IPS-18a (cell line): ENCODE data around the gene CCDC73.
"Not testable (repeated sequence)": the region's sequence is repeated elsewhere in the genome, so short reads cannot be mapped to it uniquely, and the experiment has no call there.

ENCODE experiments used
- H3K27ac ChIP-seq: one replicate; pipeline ENCODE4 v1.5.1; 2013; ENCODE audit warnings: low read length
- H3K27me3 ChIP-seq: one replicate; pipeline ENCODE4 v1.6.1; 2013; ENCODE audit warnings: mild to moderate bottlenecking, low read length; ENCODE audit not compliant: control insufficient read depth, insufficient read depth
- H3K36me3 ChIP-seq: one replicate; pipeline ENCODE4 v1.6.1; 2013; ENCODE audit warnings: low read depth, low read length; ENCODE audit not compliant: control insufficient read depth
- H3K4me1 ChIP-seq: one replicate; pipeline ENCODE4 v1.6.1; 2013; ENCODE audit warnings: low read depth, low read length; ENCODE audit not compliant: control insufficient read depth
- H3K4me3 ChIP-seq: one replicate; pipeline ENCODE4 v1.5.1; 2013; ENCODE audit warnings: low read length
- H3K9ac ChIP-seq: one replicate; pipeline ENCODE4 v1.6.1; 2013; ENCODE audit warnings: mild to moderate bottlenecking, low read length, moderate library complexity
- H3K9me3 ChIP-seq: one replicate; pipeline ENCODE4 v1.6.1; 2013; ENCODE audit warnings: low read depth, low read length; ENCODE audit not compliant: control insufficient read depth

The CCDC73 gene

DNA sequence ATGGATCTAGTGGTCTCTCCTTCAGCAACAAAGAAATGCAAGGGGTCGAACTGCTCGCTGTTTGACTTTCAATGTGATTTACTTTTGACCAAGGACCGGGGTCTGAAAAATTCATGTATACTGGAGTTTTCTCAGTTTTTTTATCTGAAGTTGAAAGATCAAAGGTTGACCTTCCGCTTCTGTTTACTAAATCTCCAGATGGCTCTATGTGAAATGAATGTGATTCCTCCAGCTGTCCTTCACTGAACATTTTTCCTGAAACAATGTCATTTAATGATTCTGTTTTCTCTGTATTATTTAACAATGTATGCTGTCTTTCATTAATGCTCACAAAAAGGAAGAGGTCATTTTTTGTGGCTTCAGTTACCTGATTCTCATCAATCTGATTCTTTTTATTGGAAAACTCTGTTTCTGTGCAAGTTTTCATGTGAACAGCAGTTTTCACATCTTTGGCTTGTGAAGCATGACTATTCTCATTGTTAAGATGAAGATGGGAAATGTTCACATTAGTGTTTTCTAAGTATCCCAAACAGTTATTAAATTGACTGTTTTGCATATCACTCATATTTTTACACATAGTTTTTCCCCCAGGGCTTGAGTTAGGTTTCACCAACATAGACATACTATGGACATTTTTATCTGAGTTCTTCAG, 180.8 kb downstream of the CCDC73 start:
- Histone ChIP-seq H3K9ac (no peak overlapping the region), H3K4me3 (no peak overlapping the region), H3K27ac (no peak overlapping the region), H3K9me3 (no peaks in the 10 kb centered on the region), H3K36me3 (no peaks in the 10 kb centered on the region), H3K4me1 (no peaks in the 10 kb centered on the region), H3K27me3 (no peaks in the 10 kb centered on the region)

DNA sequence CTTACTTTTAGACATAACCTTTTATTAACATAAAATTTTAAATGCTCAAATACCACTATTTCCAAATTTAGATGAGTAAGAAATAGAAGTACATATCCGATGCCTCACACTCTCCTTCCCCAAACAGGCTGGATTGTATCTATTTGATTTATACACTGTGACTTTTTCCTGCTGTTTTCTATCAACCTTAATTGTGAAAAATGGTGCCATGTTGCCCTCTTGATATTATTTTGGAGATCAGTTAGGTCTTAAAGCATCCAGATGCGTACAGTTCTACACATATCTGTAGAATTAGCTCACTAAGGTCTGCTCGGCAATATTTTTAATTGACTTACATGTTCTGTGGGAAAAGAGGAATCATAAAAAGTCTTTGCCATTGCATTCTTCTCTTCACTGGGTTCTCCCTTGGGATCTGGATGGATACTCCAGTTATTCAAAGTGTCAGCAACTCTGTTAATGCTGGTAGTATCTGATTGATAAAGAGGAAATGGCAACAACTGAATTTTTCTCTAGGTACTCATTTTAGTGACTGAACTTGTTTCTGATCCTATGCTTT, 183.6 kb downstream of the CCDC73 start:
- no peak overlapping the region for H3K4me3 ChIP-seq
- no peaks in the 10 kb centered on the region for H3K36me3 ChIP-seq
- no peak overlapping the region for H3K27ac ChIP-seq
- no peaks in the 10 kb centered on the region for H3K27me3 ChIP-seq
- H3K9me3 ChIP-seq = no peaks in the 10 kb centered on the region
- H3K9ac ChIP-seq = no peak overlapping the region
- no peaks in the 10 kb centered on the region for H3K4me1 ChIP-seq

DNA sequence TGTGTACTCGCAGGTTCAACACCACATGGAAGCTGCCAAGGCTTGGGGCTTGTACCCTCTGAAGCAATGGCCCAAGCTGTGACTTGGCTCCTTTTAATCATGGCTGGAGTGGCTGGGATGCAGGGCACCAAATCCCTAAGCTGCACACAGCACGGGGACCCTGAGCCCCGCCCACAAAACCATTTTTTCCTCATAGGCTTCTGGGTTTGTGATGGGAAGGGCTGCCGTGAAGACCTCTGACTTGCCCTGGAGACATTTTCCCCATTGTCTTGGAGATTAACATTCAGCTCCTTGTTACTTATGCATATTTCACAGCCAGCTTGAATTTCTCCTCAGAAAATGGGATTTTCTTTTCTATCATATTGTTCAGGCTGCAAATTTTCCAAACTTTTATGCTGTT, 185.6 kb downstream of the CCDC73 start:
- H3K4me1 ChIP-seq, H3K36me3 ChIP-seq, H3K27me3 ChIP-seq, H3K9ac ChIP-seq, H3K9me3 ChIP-seq, H3K4me3 ChIP-seq, H3K27ac ChIP-seq: not testable (repeated sequence)

DNA sequence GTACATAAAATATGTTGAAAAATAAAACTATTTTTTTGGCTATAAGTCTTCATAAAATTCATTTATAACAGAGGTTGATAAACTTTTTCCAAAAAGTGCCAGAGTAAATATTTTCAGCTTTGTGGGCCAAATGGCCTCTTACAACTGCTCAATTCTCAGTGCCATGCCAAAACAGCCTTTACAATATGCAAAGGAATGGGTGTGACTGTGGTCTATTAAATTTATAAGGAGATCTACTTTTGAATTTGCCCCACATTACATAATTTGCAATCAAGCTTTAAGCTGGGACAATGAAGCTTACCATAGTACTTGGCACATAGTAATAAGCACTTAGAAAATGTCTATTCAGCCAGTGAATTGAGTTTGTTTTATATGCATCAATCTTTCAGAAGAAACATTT, 188.2 kb downstream of the CCDC73 start:
- peaks cover 33% of the 10 kb centered on the region for H3K36me3 ChIP-seq
- H3K27me3 ChIP-seq = no peaks in the 10 kb centered on the region
- H3K9ac ChIP-seq = no peak overlapping the region
- no peaks in the 10 kb centered on the region for H3K4me1 ChIP-seq
- no peaks in the 10 kb centered on the region for H3K9me3 ChIP-seq
- no peak overlapping the region for H3K27ac ChIP-seq
- H3K4me3 ChIP-seq = no peak overlapping the region

DNA sequence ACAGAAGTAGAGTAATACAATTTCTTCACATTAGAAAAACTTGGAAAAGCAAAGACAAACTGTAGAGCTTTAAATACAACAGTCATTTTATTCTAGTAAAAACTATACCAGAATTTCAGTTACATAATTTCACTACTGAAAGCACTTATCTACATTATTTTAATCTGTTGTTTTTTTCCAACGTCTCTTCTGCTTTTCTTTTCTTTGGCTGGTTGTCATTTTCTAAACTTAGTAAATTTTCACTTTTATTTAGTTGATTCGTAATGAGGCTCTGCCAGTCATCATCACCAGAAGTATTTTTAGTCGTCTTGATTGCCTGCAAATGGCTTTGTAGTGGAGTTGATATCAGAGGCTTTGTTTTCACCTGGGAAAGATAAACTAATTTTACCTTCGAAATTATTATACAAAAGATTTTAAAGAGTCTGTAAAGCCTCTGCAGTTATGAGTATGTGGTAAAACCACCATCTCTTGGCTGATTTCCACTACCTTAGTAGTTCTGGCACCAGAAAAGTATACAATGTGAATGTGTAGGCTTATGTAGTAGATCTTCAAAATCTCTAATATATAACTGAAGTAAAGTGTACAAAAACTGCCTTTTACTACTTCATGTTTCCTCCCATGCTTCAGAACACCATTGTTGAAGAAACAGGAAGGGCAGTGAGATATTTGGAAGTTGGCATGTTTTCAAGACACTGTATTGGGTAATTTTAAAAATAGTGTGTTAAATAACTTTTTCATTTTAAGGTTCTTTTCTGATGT, 191.6 kb downstream of the CCDC73 start:
- no peaks in the 10 kb centered on the region for H3K9me3 ChIP-seq
- no peak overlapping the region for H3K27ac ChIP-seq
- no peak overlapping the region for H3K4me3 ChIP-seq
- H3K4me1 ChIP-seq = peaks cover 2% of the 10 kb centered on the region
- H3K9ac ChIP-seq = no peak overlapping the region
- H3K27me3 ChIP-seq = no peaks in the 10 kb centered on the region
- H3K36me3 ChIP-seq = peaks cover 57% of the 10 kb centered on the region

- Histone ChIP-seq H3K9ac (no peak overlapping the region), H3K27me3 (no peaks in the 10 kb centered on the region), H3K27ac (no peak overlapping the region), H3K4me3 (no peak overlapping the region), H3K4me1 (peaks cover 3% of the 10 kb centered on the region), H3K36me3 (peaks cover 84% of the 10 kb centered on the region), H3K9me3 (no peaks in the 10 kb centered on the region)
Observed at GRCh38 chr11:32597921-32598320, 196.5 kb downstream of the CCDC73 start.

DNA sequence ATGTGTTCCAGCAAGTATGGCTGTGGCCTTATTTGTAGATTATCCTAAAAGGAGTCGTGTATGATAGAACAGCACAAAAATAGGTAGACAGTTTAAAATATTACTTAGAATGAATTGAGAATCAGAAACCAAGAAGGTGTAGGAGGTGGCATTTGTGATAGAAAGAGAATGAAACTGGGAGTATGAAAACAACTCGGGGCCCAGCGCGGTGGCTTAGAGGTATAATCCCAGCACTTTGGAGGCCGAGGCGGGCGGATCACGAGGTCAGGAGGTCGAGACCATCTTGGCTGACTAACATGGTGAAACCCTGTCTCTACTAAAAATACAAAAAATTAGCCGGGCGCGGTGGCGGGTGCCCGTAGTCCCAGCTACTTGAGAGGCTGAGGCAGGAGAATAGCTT, 198.3 kb downstream of the CCDC73 start:
- not testable (repeated sequence) for H3K4me3 ChIP-seq, H3K9me3 ChIP-seq, H3K4me1 ChIP-seq, H3K9ac ChIP-seq, H3K27ac ChIP-seq, H3K27me3 ChIP-seq
- H3K36me3 ChIP-seq = peaks cover 84% of the 10 kb centered on the region

- no peak overlapping the region for H3K27ac ChIP-seq
- peaks cover 3% of the 10 kb centered on the region for H3K4me1 ChIP-seq
Observed at GRCh38 chr11:32594272-32594671, 200.2 kb downstream of the CCDC73 start.

DNA sequence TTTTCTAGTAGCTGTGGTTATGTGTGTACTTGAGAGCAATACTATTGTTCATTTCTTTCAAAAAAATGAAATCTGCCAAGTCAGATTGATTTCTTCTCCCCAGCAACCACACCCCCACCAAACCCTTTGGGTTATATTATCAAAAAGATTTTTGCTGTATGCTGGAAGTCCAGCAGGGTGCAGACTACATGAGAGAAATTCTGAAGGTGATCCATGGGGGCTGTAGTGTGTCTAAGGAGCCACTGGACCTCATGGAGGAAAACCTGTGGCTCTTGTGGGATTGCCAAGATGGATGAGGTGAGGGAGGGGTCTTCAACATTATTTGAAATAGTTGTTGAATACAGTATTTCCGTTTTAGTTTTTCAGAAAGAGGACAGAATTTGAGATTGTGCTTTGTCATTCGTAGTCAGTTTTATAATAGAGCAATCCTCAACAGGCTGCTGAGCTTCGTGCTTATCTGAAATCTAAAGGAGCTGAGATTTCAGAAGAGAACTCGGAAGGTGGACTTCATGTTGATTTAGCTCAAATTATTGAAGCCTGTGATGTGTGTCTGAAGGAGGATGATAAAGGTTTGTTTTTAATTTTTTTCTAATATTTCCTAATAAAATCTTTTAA, 207.8 kb downstream of the CCDC73 start:
- Histone ChIP-seq H3K9me3 (no peaks in the 10 kb centered on the region), H3K36me3 (peaks cover 34% of the 10 kb centered on the region), H3K4me1 (peaks cover 8% of the 10 kb centered on the region), H3K4me3 (no peak overlapping the region), H3K27ac (no peak overlapping the region), H3K27me3 (no peaks in the 10 kb centered on the region), H3K9ac (no peak overlapping the region)

More at GRCh38 chr11:32594272-32594671, 200.2 kb downstream of the CCDC73 start:
- Histone ChIP-seq H3K27me3 (no peaks in the 10 kb centered on the region), H3K9me3 (no peaks in the 10 kb centered on the region), H3K36me3 (peaks cover 83% of the 10 kb centered on the region), H3K9ac (no peak overlapping the region), H3K4me3 (no peak overlapping the region)

- no peak overlapping the region for H3K27ac ChIP-seq
- H3K27me3 ChIP-seq = no peaks in the 10 kb centered on the region
- peak overlapping the region; percentile 97 for H3K4me3 ChIP-seq
- peak overlapping the region; percentile 91 for H3K9ac ChIP-seq
- H3K36me3 ChIP-seq = peaks cover 21% of the 10 kb centered on the region
- no peaks in the 10 kb centered on the region for H3K9me3 ChIP-seq
- H3K4me1 ChIP-seq = peaks cover 8% of the 10 kb centered on the region
Observed at GRCh38 chr11:32584921-32585320, 209.5 kb downstream of the CCDC73 start.

DNA sequence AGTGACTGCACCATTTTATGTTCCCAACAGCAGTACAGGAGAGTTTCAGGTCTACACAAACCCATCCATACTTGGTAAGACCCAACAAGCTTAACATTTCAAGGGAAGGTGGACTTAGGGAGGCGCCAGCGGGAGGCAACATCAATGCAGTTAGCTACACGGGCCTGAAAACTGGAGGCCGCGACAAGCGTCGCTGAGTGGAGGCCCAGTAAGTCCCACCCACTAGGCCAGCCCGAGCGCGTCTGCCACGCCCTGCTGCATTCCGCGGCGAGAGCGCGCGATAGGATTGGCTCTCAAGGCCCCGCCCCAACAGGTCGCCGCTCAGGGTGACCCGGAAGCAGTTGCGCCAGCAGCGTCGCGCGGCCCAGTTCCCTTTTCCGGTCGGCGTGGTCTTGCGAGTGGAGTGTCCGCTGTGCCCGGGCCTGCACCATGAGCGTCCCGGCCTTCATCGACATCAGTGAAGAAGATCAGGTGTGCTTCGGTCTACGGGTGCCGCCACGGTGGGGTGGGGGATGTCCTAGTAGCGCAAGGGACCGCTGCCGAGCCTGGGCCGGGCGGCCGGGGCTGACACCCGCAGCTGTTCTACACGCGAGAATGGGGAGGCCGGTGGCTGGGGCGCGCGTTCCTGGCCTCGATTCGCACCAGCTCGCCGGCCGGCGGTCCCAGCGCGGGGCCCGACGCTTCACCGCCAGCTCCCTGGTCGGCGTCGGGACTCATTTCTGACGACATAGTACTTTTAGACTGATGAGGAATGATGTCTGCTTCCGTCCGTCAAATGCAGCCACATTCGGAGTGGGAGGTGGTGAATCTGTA, 210.8 kb downstream of the CCDC73 start, which contains the start of gene EIF3M:
TSS of gene EIF3M (plus strand) at position 373 of the 813 bp plus-strand sequence. CDS start at position 430, 57 bp downstream.
- Histone ChIP-seq H3K9ac (peak within 1 kb of the TSS; percentile 91), H3K27ac (peak within 1 kb of the TSS; percentile 59)

More for the DNA sequence above, 210.8 kb downstream of the CCDC73 start, which contains the start of gene EIF3M:
- Histone ChIP-seq H3K27me3 (no peaks in the 10 kb centered on the region), H3K4me3 (peak within 1 kb of the TSS; percentile 97), H3K4me1 (peaks cover 8% of the 10 kb centered on the region), H3K9me3 (no peaks in the 10 kb centered on the region), H3K36me3 (peaks cover 10% of the 10 kb centered on the region)
